ENCODE results near the gene FBXO31. TPM values are rescaled to one million over a fixed set of nuclear protein-coding genes. Genes with fewer than 3 reads are reported as not detected.

FBXO31 gene
- total and polyA plus RNA-seq, 9 donors: 25.0 to 74.5 (median 54.5) TPM

- Histone ChIP-seq H3K27ac (no peak overlapping the region), H3K4me3 (no peak overlapping the region), H3K4me1 (ENCODE audit: insufficient read depth) (no peaks in the 10 kb centered on the region), H3K27me3 (no peaks in the 10 kb centered on the region), H3K36me3 (no peaks in the 10 kb centered on the region), H3K9me3 (no peaks in the 10 kb centered on the region)
- intact Hi-C loops (cut with DNase I): loop anchor here in 3 of 4 donors (10.0 kb wide), 4 partner anchors 134 to 354 kb away; partner anchors contain the start of gene KLHDC4 (in 1 of the 3)
- peak in 2 of 5 donors; percentile 15 to 32 for DNase-seq
- no peak for TF ChIP-seq EP300 (IDR thresholded peaks at IDR 0.05)
- 89 to 91% (median 90%) methylated on average over 11 of the region's 11 CpGs for WGBS, 3 donors
These were observed 27.0 kb upstream of the FBXO31 start for GRCh38 chr16:87410530-87410929.

- WGBS, 3 donors: 91 to 95% (median 92%) methylated on average over 13 of the region's 13 CpGs
- Histone ChIP-seq H3K27ac (no peak overlapping the region), H3K36me3 (no peaks in the 10 kb centered on the region), H3K4me3 (no peak overlapping the region), H3K9me3 (no peaks in the 10 kb centered on the region), H3K27me3 (no peaks in the 10 kb centered on the region), H3K4me1 (ENCODE audit: insufficient read depth) (no peaks in the 10 kb centered on the region)
- intact Hi-C loops (cut with DNase I): loop anchor here in 3 of 4 donors (5.0 to 10.0 kb wide), 5 partner anchors 78 to 355 kb away; partner anchors contain the start of gene KLHDC4 (in 1 of the 3)
- TF ChIP-seq CTCF (IDR thresholded peaks at IDR 0.05) (no peak), EP300 (IDR thresholded peaks at IDR 0.05) (no peak), POLR2A (IDR thresholded peaks at IDR 0.05) (no peak)
- DNase-seq: peak in 2 of 5 donors; percentile 12 to 21
These were observed 26.2 kb upstream of the FBXO31 start for GRCh38 chr16:87409781-87410180.

- DNase-seq: peak in 2 of 5 donors; percentile 12 to 14
- Histone ChIP-seq H3K36me3 (no peaks in the 10 kb centered on the region), H3K27ac (no peak overlapping the region), H3K27me3 (no peaks in the 10 kb centered on the region), H3K4me3 (no peak overlapping the region), H3K9me3 (no peaks in the 10 kb centered on the region), H3K4me1 (ENCODE audit: insufficient read depth) (no peaks in the 10 kb centered on the region)
- no peak for TF ChIP-seq CTCF (IDR thresholded peaks at IDR 0.05)
- no peak for TF ChIP-seq EP300 (IDR thresholded peaks at IDR 0.05)
- no peak for TF ChIP-seq POLR2A (IDR thresholded peaks at IDR 0.05)
- intact Hi-C loops (cut with DNase I): loop anchor here in 1 of 4 donors (5.0 kb wide), 1 partner anchor 78 kb away; no protein-coding TSS in a partner anchor
- WGBS, 3 donors: 83 to 89% (median 87%) methylated on average over 13 of the region's 13 CpGs
These were observed 25.6 kb upstream of the FBXO31 start for GRCh38 chr16:87409153-87409552.

- Histone ChIP-seq H3K4me1 (ENCODE audit: insufficient read depth) (no peaks in the 10 kb centered on the region), H3K4me3 (no peak overlapping the region), H3K9me3 (no peaks in the 10 kb centered on the region), H3K36me3 (no peaks in the 10 kb centered on the region), H3K27ac (peak overlapping the region in 1 of 2 donors; percentile 55), H3K27me3 (no peaks in the 10 kb centered on the region)
- intact Hi-C loops (cut with DNase I): loop anchor here in 1 of 4 donors (5.0 kb wide), 1 partner anchor 80 kb away; no protein-coding TSS in a partner anchor
- 21 to 65% (median 53%) methylated on average over 26 of the region's 26 CpGs for WGBS, 3 donors
- DNase-seq: peak; percentile 67 to 81 (median 71)
- TF ChIP-seq POLR2A (IDR thresholded peaks at IDR 0.05) (no peak), CTCF (IDR thresholded peaks at IDR 0.05) (no peak), EP300 (IDR thresholded peaks at IDR 0.05) (no peak)
These were observed 24.0 kb upstream of the FBXO31 start for GRCh38 chr16:87407511-87408112.

Measured in ovary (tissue), 9 donors.